Keratinocyte (primary cell): Measurements from ENCODE around the gene FBXO15. TPM values are rescaled to one million over a fixed set of nuclear protein-coding genes. Genes with fewer than 3 reads are reported as not detected.

Experiments used
- DNase-seq: peaks from one replicate; pipeline ENCODE4 v3.0.0-alpha.2; 2011; ENCODE audit warnings: low read depth, missing footprints, low spot score
- FAIRE-seq: peaks from 2 replicates; lab custom pipeline; 2011; peaks lifted over from hg19 to GRCh38; lab: Jason Lieb, UNC
- H2AFZ ChIP-seq: 2 replicates; pipeline ENCODE4 v1.6.0; 2012; ENCODE audit warnings: low read length, control low read depth, inconsistent platforms; ENCODE audit not compliant: control insufficient read depth
- H3K27ac ChIP-seq: 2 replicates; pipeline ENCODE4 v1.5.1; 2011; ENCODE audit warnings: low read length; ENCODE audit not compliant: control insufficient read depth, insufficient read depth
- H3K27me3 ChIP-seq: 3 replicates; pipeline ENCODE4 v1.6.0; 2011; ENCODE audit warnings: low read length; ENCODE audit not compliant: control insufficient read depth, insufficient read depth; ENCODE audit errors: extremely low read depth
- H3K36me3 ChIP-seq, 2 experiments: 2 replicates in 1 of 2; 3 replicates in 1 of 2; pipeline ENCODE4 v1.5.1; 2011; ENCODE audit warnings: low read length in 2 of 2, mild to moderate bottlenecking in 1 of 2; ENCODE audit not compliant: control insufficient read depth in 2 of 2, insufficient read depth in 2 of 2; ENCODE audit errors: extremely low read depth in 1 of 2
- H3K4me1 ChIP-seq: 3 replicates; pipeline ENCODE4 v1.5.1; 2011; ENCODE audit warnings: low read length; ENCODE audit not compliant: control insufficient read depth, insufficient read depth; ENCODE audit errors: extremely low read depth
- H3K4me2 ChIP-seq: 3 replicates; pipeline ENCODE4 v1.6.0; 2011; ENCODE audit warnings: low read depth, low read length; ENCODE audit not compliant: control insufficient read depth, insufficient read depth; ENCODE audit errors: extremely low read depth
- H3K4me3 ChIP-seq, 3 experiments: fragments of 200-600 bp in 1 of 3; sonication (generic) in 1 of 3; 2 replicates in 2 of 3; 3 replicates in 1 of 3; pipeline ENCODE4 v1.5.1; 2011 to 2016; ENCODE audit warnings: low read length in 3 of 3, mild to moderate bottlenecking in 3 of 3, control low read depth in 2 of 3, inconsistent platforms in 1 of 3, low read depth in 1 of 3, mixed read lengths in 1 of 3, mixed run types in 1 of 3, moderate library complexity in 1 of 3; ENCODE audit not compliant: control insufficient read depth in 2 of 3, insufficient read depth in 2 of 3; ENCODE audit errors: extremely low read depth in 1 of 3
- H3K79me2 ChIP-seq: 2 replicates; pipeline ENCODE4 v1.6.0; 2012; ENCODE audit warnings: low read length; ENCODE audit not compliant: control insufficient read depth, insufficient read depth
- H3K9ac ChIP-seq: 3 replicates; pipeline ENCODE4 v1.6.0; 2011; ENCODE audit warnings: low read length; ENCODE audit not compliant: control insufficient read depth, insufficient read depth; ENCODE audit errors: extremely low read depth
- H3K9me1 ChIP-seq: 3 replicates; pipeline ENCODE4 v1.6.0; 2011; ENCODE audit warnings: low read length; ENCODE audit not compliant: control insufficient read depth, insufficient read depth; ENCODE audit errors: extremely low read depth
- H3K9me3 ChIP-seq: 2 replicates; pipeline ENCODE4 v1.5.1; 2012; ENCODE audit warnings: low read depth, low read length; ENCODE audit not compliant: control insufficient read depth
- H4K20me1 ChIP-seq: 3 replicates; pipeline ENCODE4 v1.6.0; 2011; ENCODE audit warnings: low read length; ENCODE audit not compliant: control insufficient read depth, insufficient read depth; ENCODE audit errors: extremely low read depth
- CTCF ChIP-seq, 3 experiments: IDR thresholded peaks in 1 of 3; conservative IDR thresholded peaks in 1 of 3; optimal IDR thresholded peaks in 1 of 3; 2 replicates in 2 of 3; 3 replicates in 1 of 3; pipeline versions ENCODE3 to v1.5.1; 2011; ENCODE audit warnings: low read length in 3 of 3, mild to moderate bottlenecking in 3 of 3, moderate library complexity in 2 of 3, control low read depth in 1 of 3, inconsistent platforms in 1 of 3; ENCODE audit not compliant: insufficient read depth in 2 of 3; ENCODE audit errors: extremely low read depth in 1 of 3
- EZH2 ChIP-seq: IDR thresholded peaks from one replicate; pipeline ENCODE4 v1.6.1; 2012; ENCODE audit warnings: inconsistent platforms, mild to moderate bottlenecking, low read length, moderate library complexity
- dilution Hi-C: fragments of 300-500 bp; cut with MboI; formaldehyde crosslinking; loops from one replicate; pipeline ENCODE4 v1.7.0; 2020; ENCODE audit warnings: low sequenced_read_pairs; ENCODE audit not compliant: extremely low pct_ligation_motif_present
- polyA plus RNA-seq, 5 experiments: library from polyadenylated mRNA; depleted of rRNA in 3 of 5; stranded (reverse) in 3 of 5; stranded (forward) in 1 of 5; unstranded in 1 of 5; fragments of >200 nt; gene quantifications; 1 replicate in 1 of 5; 2 replicates in 3 of 5; 3 replicates in 1 of 5; pipeline versions ENCODE4 v1.2.1 to v1.2.3, GENCODE V29; 2011 to 2012; ENCODE audit warnings: missing spikeins in 2 of 5, low read depth in 1 of 5, low replicate concordance in 1 of 5

The FBXO15 gene
- polyA plus RNA-seq, 1 donor (not counting 4 experiments of a cell fraction or from before 2014, with no cell fraction given): 0.26 TPM

GRCh38 chr18:74110976-74111375, 36.7 kb downstream of the FBXO15 start:
- Histone ChIP-seq H4K20me1 (no peaks in the 10 kb centered on the region), H3K36me3 (no peaks in the 10 kb centered on the region), H2AFZ (no peak overlapping the region), H3K9me1 (no peaks in the 10 kb centered on the region), H3K4me1 (no peaks in the 10 kb centered on the region), H3K4me2 (no peak overlapping the region), H3K9ac (no peak overlapping the region), H3K9me3 (no peaks in the 10 kb centered on the region), H3K27me3 (no peaks in the 10 kb centered on the region), H3K27ac (no peak overlapping the region), H3K4me3 (no peak overlapping the region), H3K79me2 (no peaks in the 10 kb centered on the region)
- FAIRE-seq: no peak
- TF ChIP-seq EZH2 (no peak), CTCF (optimal IDR thresholded peaks at IDR 0.05 in 1 of 3, IDR thresholded peaks at IDR 0.05 in 1 of 3, conservative IDR thresholded peaks at IDR 0.05 in 1 of 3; ENCODE audit: extremely low read depth in 1 of 3, insufficient read depth in 2 of 3, low read length in 3 of 3) (no peak)
- DNase-seq: no peak
- dilution Hi-C loops: no loop called here

- Histone ChIP-seq H3K9me1 (no peaks in the 10 kb centered on the region), H3K9ac (no peak overlapping the region), H3K79me2 (no peaks in the 10 kb centered on the region), H4K20me1 (no peaks in the 10 kb centered on the region), H3K27me3 (no peaks in the 10 kb centered on the region), H2AFZ (no peak overlapping the region), H3K27ac (no peak overlapping the region), H3K4me1 (no peaks in the 10 kb centered on the region), H3K4me2 (no peak overlapping the region), H3K4me3 (no peak overlapping the region), H3K36me3 (no peaks in the 10 kb centered on the region), H3K9me3 (no peaks in the 10 kb centered on the region)
- dilution Hi-C loops: no loop called here
- FAIRE-seq (no peak), DNase-seq (no peak)
- no peak for TF ChIP-seq EZH2
- no peak for TF ChIP-seq CTCF (optimal IDR thresholded peaks at IDR 0.05 in 1 of 3, IDR thresholded peaks at IDR 0.05 in 1 of 3, conservative IDR thresholded peaks at IDR 0.05 in 1 of 3; ENCODE audit: extremely low read depth in 1 of 3, insufficient read depth in 2 of 3, low read length in 3 of 3)
Observed at GRCh38 chr18:74110149-74110548, 37.5 kb downstream of the FBXO15 start.
